GM12872 (cell line): ENCODE results near the gene STAB1.

Experiments
- CTCF ChIP-seq: IDR thresholded peaks from 3 replicates; pipeline ENCODE4 v1.5.1; 2011; ENCODE audit warnings: low read depth, mild to moderate bottlenecking, low read length, moderate library complexity; ENCODE audit not compliant: insufficient read depth

STAB1 gene

GRCh38 chr3:52498137-52499054 lies 3.3 kb downstream of the STAB1 start:
- no peak for TF ChIP-seq CTCF

GRCh38 chr3:52501046-52501445 lies 5.9 kb downstream of the STAB1 start:
- TF ChIP-seq CTCF, result no peak

- TF ChIP-seq CTCF, result no peak
These were observed 6.9 kb downstream of the STAB1 start for GRCh38 chr3:52502001-52502400.

GRCh38 chr3:52502808-52503350 lies 7.7 kb downstream of the STAB1 start:
- no peak for TF ChIP-seq CTCF

GRCh38 chr3:52503788-52504424 lies 8.8 kb downstream of the STAB1 start:
- no peak for TF ChIP-seq CTCF

GRCh38 chr3:52504977-52505376 lies 9.8 kb downstream of the STAB1 start:
- TF ChIP-seq CTCF, result no peak

GRCh38 chr3:52506266-52506966 lies 11.3 kb downstream of the STAB1 start:
- no peak for TF ChIP-seq CTCF
